HepG2 (cell line): ENCODE measurements around the gene P4HB. TPM values are rescaled to one million over a fixed set of nuclear protein-coding genes. Genes with fewer than 3 reads are reported as not detected.

Source experiments
- CENPBD1 ChIP-seq: sonication (generic); formaldehyde crosslinking; IDR thresholded peaks from 2 replicates; pipeline ENCODE4 v1.8.0; 2022; ENCODE audit warnings: missing genetic modification reagents, low read depth, mild to moderate bottlenecking, borderline replicate concordance
- ETV6 ChIP-seq: sonication (generic); formaldehyde crosslinking; conservative IDR thresholded peaks from 2 replicates; pipeline ENCODE4 v1.4.0; 2020; ENCODE audit warnings: missing genetic modification reagents
- GMEB1 ChIP-seq: sonication (generic); formaldehyde crosslinking; IDR thresholded peaks from 2 replicates; pipeline ENCODE4 v1.5.1; 2020; ENCODE audit warnings: missing genetic modification reagents, mild to moderate bottlenecking, borderline replicate concordance
- KDM1A ChIP-seq: IDR thresholded peaks from 2 replicates; pipeline ENCODE4 v1.6.1; 2016; ENCODE audit warnings: missing compliant biosample characterization
- KDM5B ChIP-seq: sonication (generic); formaldehyde crosslinking; IDR thresholded peaks from 2 replicates; pipeline ENCODE4 v1.4.0; 2020; ENCODE audit warnings: missing genetic modification reagents, mild to moderate bottlenecking, borderline replicate concordance
- SAFB2 ChIP-seq: sonication (generic); formaldehyde crosslinking; IDR thresholded peaks from 2 replicates; pipeline ENCODE4 v1.5.1; 2020; ENCODE audit warnings: missing genetic modification reagents, low read depth, mild to moderate bottlenecking, borderline replicate concordance
- SMC3 ChIP-seq: IDR thresholded peaks from 2 replicates; pipeline ENCODE4 v1.6.1; 2011; ENCODE audit warnings: low read length, improper control_type of control experiment
- ZFP91 ChIP-seq: sonication (generic); formaldehyde crosslinking; IDR thresholded peaks from 2 replicates; pipeline ENCODE4 v1.9.0; 2022; ENCODE audit warnings: missing genetic modification reagents, mild to moderate bottlenecking, borderline replicate concordance
- ZFX ChIP-seq: sonication (generic); formaldehyde crosslinking; IDR thresholded peaks from 2 replicates; pipeline ENCODE4 v1.4.0; 2020; ENCODE audit warnings: mild to moderate bottlenecking, low read depth, missing genetic modification reagents, moderate library complexity
- ZNF124 ChIP-seq: sonication (generic); formaldehyde crosslinking; IDR thresholded peaks from 2 replicates; pipeline ENCODE4 v1.4.0; 2020; ENCODE audit warnings: missing genetic modification reagents
- ZNF17 ChIP-seq: sonication (generic); formaldehyde crosslinking; IDR thresholded peaks from 2 replicates; pipeline ENCODE4 v1.5.0; 2020; ENCODE audit warnings: mild to moderate bottlenecking, missing genetic modification reagents
- ZNF30 ChIP-seq: sonication (generic); formaldehyde crosslinking; IDR thresholded peaks from 2 replicates; pipeline ENCODE4 v1.5.0; 2020; ENCODE audit warnings: mild to moderate bottlenecking, missing genetic modification reagents
- ZNF512B ChIP-seq: sonication (generic); formaldehyde crosslinking; IDR thresholded peaks from 2 replicates; pipeline ENCODE4 v1.5.1; 2020; ENCODE audit warnings: missing genetic modification reagents, mild to moderate bottlenecking, borderline replicate concordance
- ZNF678 ChIP-seq: sonication (generic); formaldehyde crosslinking; IDR thresholded peaks from 2 replicates; pipeline ENCODE4 v1.4.0; 2020; ENCODE audit warnings: mild to moderate bottlenecking, missing genetic modification reagents
- ZNF841 ChIP-seq: sonication (generic); formaldehyde crosslinking; IDR thresholded peaks from 2 replicates; pipeline ENCODE4 v1.8.1; 2023; ENCODE audit warnings: missing genetic modification reagents, borderline replicate concordance
- ZSCAN22 ChIP-seq: sonication (generic); formaldehyde crosslinking; IDR thresholded peaks from 2 replicates; pipeline ENCODE4 v1.4.0; 2020; ENCODE audit warnings: mild to moderate bottlenecking, missing genetic modification reagents
- ZSCAN9 ChIP-seq: IDR thresholded peaks from 2 replicates; pipeline ENCODE4 v1.6.1; 2016; ENCODE audit warnings: borderline replicate concordance
- ZXDC ChIP-seq: sonication (generic); formaldehyde crosslinking; IDR thresholded peaks from 2 replicates; pipeline ENCODE4 v1.5.0; 2020; ENCODE audit warnings: mild to moderate bottlenecking, missing genetic modification reagents
- polyA plus RNA-seq, 8 experiments: library from polyadenylated mRNA; depleted of rRNA in 3 of 8; stranded (reverse) in 7 of 8; unstranded in 1 of 8; fragments of >200 nt; fragmentation: Illumina TruSeq in 4 of 8; extraction: Trizol in 4 of 8; gene quantifications; 2 replicates each; pipeline versions ENCODE4 v1.2.1 to v1.2.3, GENCODE V29; 2011 to 2016; ENCODE audit warnings: low read depth in 4 of 8, missing spikeins in 1 of 8, mixed read lengths in 1 of 8; ENCODE audit not compliant: insufficient read depth in 1 of 8
- total RNA-seq, 5 experiments: library from RNA; depleted of rRNA; stranded (reverse); fragments of >200 nt; fragmentation: Illumina TruSeq; extraction: Trizol; gene quantifications; 2 replicates each; pipeline ENCODE4 v1.2.3, GENCODE V29; 2016; ENCODE audit warnings: low read depth in 1 of 5

The P4HB gene
- total and polyA plus RNA-seq, 2 of the 13 experiments (the other 11 are each of a cell fraction or from before 2014, with no cell fraction given) = 185 to 782 TPM

- TF ChIP-seq SAFB2 (CRISPR knock-in tag) (no peak), ZNF17 (CRISPR knock-in tag) (no peak), ZFP91 (peak; percentile 82; the same call in 1 of the 2 replicates), CENPBD1 (CRISPR knock-in tag) (no peak), ETV6 (CRISPR knock-in tag) (no peak), ZNF841 (CRISPR knock-in tag) (peak; percentile 67; the same call in 1 of the 2 replicates), ZNF678 (CRISPR knock-in tag) (no peak), ZNF124 (CRISPR knock-in tag) (no peak), ZSCAN22 (CRISPR knock-in tag) (no peak), ZSCAN9 (CRISPR knock-in tag) (no peak), KDM1A (no peak), ZFX (CRISPR knock-in tag) (peak; percentile 53; the same call in 1 of the 2 replicates), ZNF30 (no peak), SMC3 (no peak; the same call in 1 of the 2 replicates), KDM5B (peak; percentile 46), GMEB1 (CRISPR knock-in tag) (no peak), ZXDC (no peak), ZNF512B (no peak)
Observed at GRCh38 chr17:81869221-81870130, 9.1 kb upstream of the P4HB start (continued).
